Measurements from ENCODE around the gene LRRC75A.

- TF ChIP-seq CTCF (conservative IDR thresholded peaks at IDR 0.05; ENCODE audit: low read depth, low read length) = no peak
- TF ChIP-seq EZH2 (IDR thresholded peaks at IDR 0.05; ENCODE audit: borderline replicate concordance, low read depth, low read length, poor library complexity, severe bottlenecking) = no peak
Measured at GRCh38 chr17:16459855-16460550, 32.0 kb downstream of the LRRC75A start.

Measured in A673 (cell line).